GM18909 (cell line): ENCODE data around the gene CAMK2A.

Source experiments
- ATAC-seq: cut with Tn5 transposase; IDR thresholded peaks from one replicate; pipeline ENCODE4 v1.9.1; 2021; ENCODE audit warnings: mild to moderate bottlenecking; ENCODE audit not compliant: unreplicated experiment, poor library complexity

The CAMK2A gene

DNA sequence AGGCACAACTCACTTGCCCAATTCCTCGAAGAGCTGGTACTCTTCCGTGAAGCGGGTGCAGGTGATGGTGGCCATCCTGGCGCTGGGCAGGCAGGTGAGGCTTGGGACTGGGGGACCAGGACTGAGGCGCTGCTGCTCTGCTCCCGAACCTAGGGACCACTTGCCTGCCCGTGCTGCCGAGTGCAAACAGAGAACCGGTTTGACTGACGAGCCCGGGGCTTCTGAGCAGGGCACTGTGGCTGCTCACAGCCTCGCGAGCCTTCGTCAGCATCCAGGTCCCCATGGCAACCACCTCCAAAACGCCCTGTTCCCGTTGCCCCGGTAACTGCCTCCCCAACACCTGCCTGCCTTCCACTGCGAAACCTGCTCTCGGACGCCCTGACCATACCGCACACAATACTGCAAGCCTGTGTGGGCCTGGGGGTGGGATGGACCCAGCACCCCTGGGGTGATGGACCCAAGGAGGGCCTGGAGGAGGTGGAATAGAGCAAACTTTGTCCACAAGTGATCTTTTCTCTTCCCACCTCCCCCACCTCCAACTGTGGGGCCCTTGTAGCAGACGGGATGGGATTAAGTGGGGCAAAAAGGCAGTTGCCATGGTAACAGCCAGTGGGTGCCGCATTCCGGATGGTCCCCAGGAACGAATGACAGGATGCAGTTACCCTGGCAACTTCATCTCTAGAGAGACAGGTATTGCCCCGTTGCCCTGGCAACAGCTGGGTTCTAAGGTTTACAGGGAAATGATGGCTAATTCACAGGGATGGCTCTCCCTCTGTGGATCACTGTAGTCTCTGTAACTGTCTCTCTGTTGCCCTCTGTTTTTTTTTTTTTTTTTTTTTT lies at the start of gene CAMK2A:
TSS of gene CAMK2A (minus strand) at position 223 of the 840 bp plus-strand sequence. CDS start at position 75, 148 bp downstream.
- no peak for ATAC-seq

DNA sequence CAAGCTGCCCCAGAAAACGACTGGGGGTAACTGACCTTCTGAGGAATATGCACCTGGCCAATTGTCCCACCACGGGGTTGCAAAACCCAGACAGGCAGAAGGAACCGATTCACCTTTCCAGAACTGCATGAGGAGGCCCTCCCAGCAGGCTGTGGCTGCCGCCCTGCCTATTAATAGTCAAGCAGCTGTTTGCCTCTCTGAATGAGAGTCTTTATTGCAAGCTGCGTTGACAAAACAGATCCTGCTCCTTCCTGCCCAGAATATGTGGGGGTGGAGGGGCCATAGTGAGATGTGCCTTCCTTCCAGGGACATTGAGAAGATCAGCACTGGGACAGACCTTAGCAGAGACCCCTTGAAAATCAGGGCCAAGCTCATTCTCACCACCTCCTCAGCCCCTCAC lies 49.6 kb upstream of the CAMK2A start:
- ATAC-seq, result no peak

DNA sequence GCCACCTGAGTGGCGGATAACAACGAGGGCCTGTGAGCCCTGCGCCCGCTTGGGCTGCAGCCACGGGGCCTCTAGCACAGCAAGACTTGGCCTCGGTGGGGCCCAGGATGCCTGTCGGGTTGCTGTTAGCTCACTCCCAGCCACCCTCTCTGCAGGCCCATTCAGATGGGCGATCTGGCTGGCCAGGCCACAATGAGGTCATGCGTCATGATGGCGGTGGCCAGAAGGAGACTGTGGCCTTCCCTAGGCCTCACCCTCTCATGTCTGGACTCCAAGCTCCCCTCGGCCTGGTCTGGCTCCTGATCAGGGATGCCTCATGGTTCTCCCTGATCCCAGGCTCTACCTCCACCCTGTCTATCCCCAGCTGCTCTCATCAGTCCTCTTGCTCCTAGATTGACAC lies 49.0 kb upstream of the CAMK2A start:
- no peak for ATAC-seq

DNA sequence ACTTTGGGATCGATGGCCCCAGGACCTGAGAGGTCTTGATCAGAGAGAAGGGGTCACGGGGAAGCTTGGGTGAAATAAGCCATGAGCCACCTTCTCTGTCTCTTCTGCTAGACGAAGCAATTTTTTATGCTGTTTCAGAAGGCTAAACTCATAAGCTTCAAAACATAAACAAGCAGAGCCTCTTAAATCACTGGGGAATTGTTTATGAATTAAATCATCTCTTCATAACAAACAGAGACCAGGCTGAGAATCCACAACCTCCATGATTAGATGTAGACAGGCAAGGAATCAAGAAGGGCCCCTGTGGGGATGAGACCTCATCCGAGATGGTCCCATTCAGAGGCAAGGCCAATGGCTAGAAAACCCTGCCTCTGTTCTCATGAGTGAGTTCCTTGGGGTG lies 46.2 kb upstream of the CAMK2A start:
- no peak for ATAC-seq

DNA sequence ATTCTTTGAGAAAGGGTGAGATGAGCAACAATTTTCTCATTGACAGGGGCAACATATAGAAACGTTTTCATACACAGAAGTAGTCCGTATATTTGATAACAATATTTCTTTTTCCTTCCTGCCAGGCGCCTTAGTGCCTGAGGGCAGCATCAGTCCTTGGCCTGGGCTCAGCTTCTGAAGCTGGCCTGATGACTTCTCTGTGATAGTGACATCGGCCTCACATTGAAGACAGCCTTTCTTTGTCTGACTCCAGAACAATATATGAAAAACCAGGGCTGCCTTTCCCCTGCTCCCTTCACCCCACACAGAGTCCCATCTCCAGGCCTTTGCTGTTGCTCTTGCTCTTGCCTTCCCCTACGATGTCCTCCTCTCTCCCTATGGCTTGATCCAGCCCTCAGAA lies 43.8 kb upstream of the CAMK2A start:
- no peak for ATAC-seq

DNA sequence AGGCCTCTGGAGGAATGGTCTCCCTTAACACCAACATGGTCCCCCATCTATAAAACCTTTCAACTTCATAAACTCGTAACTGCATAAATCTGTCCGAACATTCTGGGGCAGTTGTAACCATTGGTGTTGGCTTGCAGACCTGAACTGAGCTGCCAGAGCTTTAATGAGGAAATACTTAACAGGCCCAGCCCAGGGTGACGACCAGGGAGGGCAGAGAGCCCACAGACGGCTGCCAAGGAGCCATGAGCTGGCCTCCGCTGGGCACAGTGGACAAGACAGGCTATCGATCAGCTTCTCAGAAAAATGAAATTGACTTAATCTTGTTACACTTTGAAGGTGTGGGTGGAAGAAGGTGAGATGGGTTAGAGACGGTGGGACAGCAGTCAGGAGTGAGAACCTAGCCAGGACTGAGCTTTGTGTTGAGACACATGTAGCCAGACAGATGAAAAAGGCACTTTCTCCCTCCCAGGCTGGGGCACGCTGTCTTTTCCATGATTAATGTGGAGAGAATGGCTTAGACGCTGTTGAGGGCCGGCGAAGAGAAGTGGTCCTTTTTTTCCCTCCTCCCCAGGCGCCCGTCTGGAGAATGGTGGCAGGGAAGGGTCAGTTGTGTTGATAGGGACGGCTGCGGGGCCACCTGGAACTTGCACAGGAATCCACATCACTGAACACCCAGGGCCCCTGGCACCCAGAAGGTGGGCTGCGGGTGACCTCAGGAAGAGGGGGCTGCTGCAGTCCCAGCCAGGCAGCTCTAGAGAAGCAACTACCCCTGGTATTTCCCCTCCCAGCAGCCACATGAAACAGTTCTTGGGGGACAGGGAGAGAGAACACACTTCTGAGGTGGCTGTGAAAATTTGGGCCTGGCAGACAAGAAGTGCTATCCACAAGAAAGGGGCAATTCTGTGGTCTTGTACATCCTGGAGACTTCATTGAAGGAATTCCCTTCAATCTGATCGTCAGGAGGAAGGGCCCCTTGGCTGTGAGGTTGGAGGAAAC lies 40.6 kb upstream of the CAMK2A start:
- ATAC-seq, result no peak

DNA sequence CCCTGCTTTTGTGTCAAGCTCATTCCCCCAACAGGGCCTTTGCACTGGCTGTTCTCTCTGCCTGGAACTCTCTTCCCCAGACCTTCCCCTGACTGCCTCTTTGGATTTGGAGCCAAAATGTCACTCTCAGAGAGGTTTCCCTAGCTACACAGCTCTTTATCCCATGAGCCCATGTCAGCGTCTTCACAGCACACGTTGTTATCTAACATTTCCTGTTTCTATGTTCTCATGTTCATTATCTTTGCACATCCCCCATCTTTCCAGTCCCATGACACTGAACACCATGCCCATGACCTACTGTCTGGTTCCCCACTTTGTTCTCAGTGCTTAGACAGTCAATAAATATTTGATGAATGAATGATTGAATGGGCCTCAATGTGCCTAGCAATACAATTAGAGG lies 39.5 kb upstream of the CAMK2A start:
- no peak for ATAC-seq

DNA sequence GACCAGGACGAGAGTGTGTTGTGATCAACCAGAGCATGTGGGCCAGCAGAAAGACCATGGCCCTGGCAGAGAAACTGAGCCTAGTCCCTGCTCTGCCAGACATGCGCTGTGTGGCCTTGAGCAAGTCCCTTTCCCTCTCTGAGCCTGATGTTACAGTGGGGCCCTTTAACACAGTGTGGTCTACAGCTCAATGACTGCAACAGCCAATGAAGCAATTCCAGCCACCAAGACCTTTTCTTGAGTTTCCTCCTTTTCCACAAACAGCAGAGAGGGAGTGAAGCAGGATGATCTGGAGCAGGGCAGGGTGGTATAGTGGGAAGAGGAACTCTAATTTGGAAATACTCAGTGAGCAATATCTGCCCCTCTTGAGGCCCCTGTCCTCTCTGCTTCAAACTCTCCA lies 38.9 kb upstream of the CAMK2A start:
- ATAC-seq, result no peak

DNA sequence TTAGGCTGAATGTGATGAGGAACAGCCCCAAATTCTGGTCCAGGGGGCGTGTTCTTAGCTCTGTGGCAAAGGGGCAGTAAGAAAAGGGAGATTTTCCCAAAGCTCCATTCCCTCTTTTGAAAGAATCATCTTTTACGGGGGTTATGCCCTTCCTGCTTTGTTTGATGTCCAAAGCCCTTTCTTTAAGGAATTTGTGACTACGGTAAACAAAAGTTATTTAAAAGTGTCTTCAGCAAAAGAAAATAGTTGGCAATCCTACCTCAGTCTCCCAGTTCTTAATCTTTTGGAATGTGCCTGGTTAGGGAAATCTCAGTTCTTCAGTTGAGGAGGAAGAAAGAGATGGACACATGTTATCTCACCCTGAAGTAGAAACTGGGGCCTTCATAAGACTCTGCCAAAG lies 37.6 kb upstream of the CAMK2A start:
- ATAC-seq, result no peak

DNA sequence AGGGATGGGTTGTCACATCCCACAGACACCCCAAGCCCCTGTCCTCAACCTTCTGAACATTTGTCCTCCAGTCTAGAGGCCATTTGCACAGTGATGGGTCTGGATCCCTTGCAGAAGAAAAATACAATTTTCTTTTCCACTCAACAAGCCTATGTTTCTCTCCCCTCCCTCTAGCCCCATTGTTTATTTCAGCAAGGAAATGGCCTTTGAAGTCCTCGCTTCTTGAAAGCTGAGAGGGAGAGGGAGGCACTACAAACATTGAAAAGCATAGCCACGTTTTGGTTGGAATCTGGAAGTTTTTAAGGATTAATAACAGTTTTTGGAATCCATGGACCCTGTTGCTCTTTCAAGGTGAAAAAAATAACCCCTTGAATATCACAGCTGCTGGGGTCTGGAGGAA lies 37.1 kb upstream of the CAMK2A start:
- ATAC-seq, result no peak

DNA sequence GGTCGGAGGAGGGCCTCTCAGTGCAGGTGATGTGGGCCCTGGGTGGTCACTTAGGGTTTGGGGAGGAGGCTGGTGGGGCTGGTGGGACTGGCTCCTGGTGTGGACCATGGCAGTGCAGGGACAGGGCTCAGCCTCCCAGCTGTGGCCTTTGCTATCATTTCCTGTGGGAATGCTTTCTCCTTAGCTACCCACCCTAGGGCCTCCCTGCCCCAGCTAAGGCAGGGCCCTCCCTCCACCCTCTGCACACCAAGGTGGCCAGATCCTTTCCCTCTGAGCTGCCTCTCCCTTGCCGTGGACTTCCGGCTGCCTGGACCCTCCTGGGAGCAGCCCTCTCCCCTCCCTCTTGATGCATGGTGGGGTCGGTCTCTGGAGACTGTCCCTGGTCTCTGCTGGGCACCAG lies 35.9 kb upstream of the CAMK2A start:
- no peak for ATAC-seq

DNA sequence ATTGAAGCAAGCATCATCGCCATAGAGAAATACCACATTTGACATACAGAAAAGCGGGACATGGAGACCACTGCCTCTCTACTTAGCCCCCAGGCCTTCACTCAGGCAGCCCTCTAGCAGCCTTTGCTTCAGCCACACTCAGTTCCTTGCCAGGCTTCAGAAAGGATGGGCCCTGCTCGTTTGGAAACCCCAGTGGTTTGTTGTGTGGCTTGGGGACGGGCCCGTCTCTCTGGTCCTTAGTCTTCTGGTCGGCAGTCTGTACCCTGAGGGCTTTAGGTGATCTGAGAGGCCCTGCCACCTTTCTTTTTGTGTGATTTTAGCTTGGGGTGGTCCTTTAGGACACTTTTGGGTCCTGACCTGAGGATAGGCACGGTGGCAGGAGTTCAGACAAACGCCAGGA lies 34.2 kb upstream of the CAMK2A start:
- ATAC-seq, result no peak

DNA sequence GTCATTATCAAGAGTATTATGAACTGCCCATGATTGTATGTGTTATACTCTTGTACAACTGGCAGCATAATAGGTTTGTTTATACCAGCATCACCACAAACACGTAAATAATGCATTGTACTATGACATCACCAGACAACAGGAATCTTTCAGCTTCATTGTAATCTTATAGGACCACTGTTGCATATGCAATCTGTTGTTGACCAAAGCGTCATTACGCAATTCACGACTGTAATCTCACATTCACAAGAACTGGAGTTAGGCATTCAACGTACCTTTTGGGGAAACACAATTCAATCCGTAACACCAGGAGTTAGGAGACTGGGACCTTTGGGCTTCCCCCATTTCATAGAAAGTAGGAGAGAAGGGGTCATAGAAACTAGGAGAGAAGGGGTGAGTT lies 33.5 kb upstream of the CAMK2A start:
- ATAC-seq, result no peak

DNA sequence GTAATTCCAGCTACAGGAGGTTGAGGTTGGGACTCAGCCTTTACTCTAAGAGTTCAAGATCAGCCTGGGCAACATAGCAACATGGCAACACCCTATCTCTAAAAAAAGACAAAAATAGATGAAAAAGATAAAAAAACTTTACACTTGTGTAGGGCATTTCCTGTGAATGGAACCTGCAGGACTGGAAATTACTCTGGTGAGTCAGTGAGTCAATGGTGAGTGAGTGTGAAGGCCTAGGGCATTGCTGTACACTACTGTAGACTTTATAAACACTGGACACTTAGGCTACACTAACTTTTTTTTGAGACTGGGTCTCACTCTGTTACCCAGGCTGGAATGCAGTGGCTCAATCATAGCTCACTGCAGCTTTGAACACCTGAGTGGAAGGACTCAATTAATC lies 32.6 kb upstream of the CAMK2A start:
- ATAC-seq, result no peak

DNA sequence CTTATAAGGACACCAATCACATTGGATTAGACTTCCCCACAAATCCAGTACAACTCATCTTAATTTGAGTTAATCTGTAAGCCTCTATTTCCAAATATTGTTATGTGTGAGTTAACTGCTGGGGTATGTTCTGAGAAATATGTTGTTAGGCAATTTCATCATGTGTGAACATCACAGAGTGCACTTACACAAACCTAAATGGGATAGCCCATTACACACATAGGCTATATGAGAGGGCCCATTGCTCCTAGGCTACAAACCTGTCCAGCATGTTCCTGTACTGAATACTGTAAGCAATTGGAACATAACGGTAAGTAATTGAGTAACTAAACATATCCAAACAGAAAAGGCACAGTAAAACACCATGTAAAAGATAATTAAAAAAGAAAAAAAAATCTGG lies 32.2 kb upstream of the CAMK2A start:
- ATAC-seq, result no peak

DNA sequence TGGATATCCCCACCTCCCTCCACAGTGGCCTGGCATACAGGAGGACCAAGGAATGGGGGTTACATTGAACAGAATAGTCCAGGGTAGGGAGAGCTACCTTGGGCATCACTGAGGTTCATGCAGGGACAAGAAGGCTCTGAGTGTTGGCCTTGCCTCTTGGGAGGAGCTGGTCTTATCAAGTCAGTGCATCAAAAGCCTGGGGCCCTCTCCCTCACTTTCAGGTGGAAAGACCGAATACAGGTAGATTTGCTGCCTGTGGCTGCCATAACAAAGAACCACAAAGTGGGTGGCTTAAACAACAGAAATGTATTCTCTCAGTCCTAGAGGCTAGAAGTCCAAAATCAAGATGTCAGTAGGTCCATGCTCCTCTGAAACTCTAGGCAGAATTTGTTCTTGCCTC lies 31.6 kb upstream of the CAMK2A start:
- no peak for ATAC-seq

DNA sequence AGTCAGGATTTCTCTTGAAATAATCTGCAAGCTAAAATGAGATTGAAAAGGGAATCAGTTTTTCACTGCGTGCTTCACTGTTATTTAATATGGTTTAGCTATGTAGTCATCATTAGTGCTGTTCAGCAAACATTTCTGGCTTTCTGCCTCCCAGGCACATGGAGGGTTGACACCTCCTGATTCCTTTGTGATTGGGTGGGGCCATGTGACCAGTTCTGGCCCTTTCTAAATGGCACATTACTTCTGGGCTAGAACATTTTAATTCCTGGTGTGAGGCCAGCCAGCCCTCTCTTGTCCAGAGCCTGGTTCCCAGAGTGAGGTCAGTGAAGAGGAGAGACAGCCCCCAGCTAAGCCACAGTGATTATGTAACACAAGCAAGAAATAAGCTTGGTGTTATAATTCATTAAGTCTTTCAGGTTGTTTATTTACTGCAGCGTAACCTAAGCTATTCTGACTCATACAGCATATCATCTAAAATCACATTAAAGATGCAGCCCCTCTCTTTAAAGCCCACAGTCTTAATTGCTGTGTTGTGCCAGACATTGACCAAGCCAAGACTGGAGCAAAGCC lies 30.6 kb upstream of the CAMK2A start:
- ATAC-seq, result no peak

DNA sequence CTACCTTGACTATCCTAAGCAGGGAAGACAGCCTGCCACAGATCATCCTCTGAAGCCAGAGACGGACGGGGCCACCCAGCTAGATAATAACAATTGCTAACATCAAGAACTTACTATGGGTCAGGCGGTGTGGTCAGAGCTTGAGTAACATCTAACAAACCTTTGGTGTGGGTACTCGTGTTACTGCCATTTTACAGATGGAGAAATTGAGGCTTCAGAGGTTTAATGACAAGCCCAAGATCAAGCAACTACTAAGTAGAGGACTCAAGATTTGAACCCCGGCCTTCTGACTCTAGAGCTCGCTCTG lies 29.9 kb upstream of the CAMK2A start:
- ATAC-seq, result no peak

DNA sequence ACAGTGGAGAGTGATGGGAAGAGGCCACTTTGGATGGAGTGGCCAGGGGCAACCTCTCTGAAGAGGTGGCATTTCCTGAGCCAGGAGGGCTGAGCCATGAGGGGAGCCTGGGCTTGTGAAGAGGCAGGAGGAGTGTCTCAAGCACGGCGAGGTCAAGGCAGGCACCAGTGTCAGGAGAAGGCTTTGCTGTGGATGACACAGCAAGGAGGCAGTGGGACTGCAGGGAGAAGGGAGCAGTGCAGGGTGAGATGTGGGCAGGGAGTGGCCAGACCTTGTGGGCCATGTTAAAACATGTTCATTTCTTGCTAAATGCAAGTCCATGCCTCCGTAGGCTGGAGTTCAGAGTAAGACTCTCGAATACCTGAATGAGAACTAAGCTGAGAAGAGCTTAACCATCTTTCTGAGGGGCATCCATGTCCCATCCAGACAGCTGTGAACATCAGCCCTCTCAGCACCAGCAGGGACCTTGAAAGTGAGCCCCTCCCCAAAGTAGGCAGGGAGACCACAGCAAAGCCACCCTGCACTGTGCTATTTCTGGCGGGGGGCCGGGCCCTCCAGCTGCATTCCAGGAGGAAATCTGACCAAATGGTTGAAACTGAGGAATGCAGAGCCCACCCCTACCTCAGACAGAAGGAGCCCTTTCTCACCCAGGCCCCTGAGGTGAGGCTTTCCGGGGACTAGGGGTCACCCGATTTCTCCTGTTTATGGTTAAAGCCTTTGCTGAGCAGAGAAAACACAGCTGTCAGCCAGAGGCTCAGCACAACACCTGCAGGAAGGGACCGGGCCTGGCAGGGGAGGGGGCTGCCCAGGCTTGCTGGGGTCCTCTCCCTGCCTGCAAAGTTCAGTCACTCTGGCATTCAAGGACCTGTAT lies 29.3 kb upstream of the CAMK2A start:
- ATAC-seq, result no peak
